Activated naive CD8-positive, alpha-beta T cell treated with anti-CD3 and anti-CD28 coated beads for 36 hours (primary cell): ENCODE measurements around the gene SLC35F2. TPM values are rescaled to one million over a fixed set of nuclear protein-coding genes. Genes with fewer than 3 reads are reported as not detected.

Experiments used
- DNase-seq: peaks from one replicate; pipeline ENCODE4 v3.0.0; 2021
- H3K27ac Mint-ChIP-seq: one replicate; pipeline ENCODE4 v1.8.0; 2022; ENCODE audit warnings: mild to moderate bottlenecking, moderate library complexity, mixed read lengths
- H3K27me3 Mint-ChIP-seq: one replicate; pipeline ENCODE4 v1.8.0; 2022; ENCODE audit warnings: mild to moderate bottlenecking, mixed read lengths
- H3K36me3 Mint-ChIP-seq: one replicate; pipeline ENCODE4 v1.8.0; 2021; ENCODE audit warnings: mild to moderate bottlenecking, mixed read lengths
- H3K4me1 Mint-ChIP-seq: one replicate; pipeline ENCODE4 v1.8.0; 2021; ENCODE audit warnings: mixed read lengths
- H3K4me3 Mint-ChIP-seq: one replicate; pipeline ENCODE4 v1.8.0; 2022; ENCODE audit warnings: mild to moderate bottlenecking, moderate library complexity, mixed read lengths
- H3K9me3 Mint-ChIP-seq: one replicate; pipeline ENCODE4 v1.8.0; 2022; ENCODE audit warnings: mixed read lengths
- total RNA-seq, 2 experiments: library from RNA; stranded (reverse); gene quantifications; one replicate each; pipeline ENCODE4 v1.2.3, GENCODE V29; 2021

SLC35F2 gene
- total RNA-seq, 2 experiments from 2014 or later: 25.0 to 28.4 TPM

- Mint-ChIP-seq H3K27me3 (peaks cover 22% of the 10 kb centered on the region), H3K36me3 (no peaks in the 10 kb centered on the region), H3K27ac (no peak overlapping the region), H3K4me1 (no peaks in the 10 kb centered on the region), H3K9me3 (no peaks in the 10 kb centered on the region), H3K4me3 (no peak overlapping the region)
- no peak for DNase-seq
Observed at GRCh38 chr11:107747622-107748021, 111.0 kb downstream of the SLC35F2 start.

- Mint-ChIP-seq H3K9me3 (no peaks in the 10 kb centered on the region), H3K4me3 (no peak overlapping the region), H3K36me3 (no peaks in the 10 kb centered on the region), H3K4me1 (no peaks in the 10 kb centered on the region), H3K27me3 (peaks cover 28% of the 10 kb centered on the region), H3K27ac (no peak overlapping the region)
- DNase-seq: no peak
Observed at GRCh38 chr11:107744736-107745135, 113.9 kb downstream of the SLC35F2 start.

GRCh38 chr11:107743191-107743590 is 115.4 kb downstream of the SLC35F2 start:
- no peak for DNase-seq
- H3K27me3 Mint-ChIP-seq: peaks cover 28% of the 10 kb centered on the region

GRCh38 chr11:107741044-107741823 is 117.4 kb downstream of the SLC35F2 start:
- no peak overlapping the region for H3K27ac Mint-ChIP-seq
- no peaks in the 10 kb centered on the region for H3K4me1 Mint-ChIP-seq
- H3K36me3 Mint-ChIP-seq: no peaks in the 10 kb centered on the region
- no peak for DNase-seq
- H3K4me3 Mint-ChIP-seq: no peak overlapping the region
- H3K9me3 Mint-ChIP-seq: no peaks in the 10 kb centered on the region
- peaks cover 36% of the 10 kb centered on the region for H3K27me3 Mint-ChIP-seq

More at GRCh38 chr11:107743191-107743590, 115.4 kb downstream of the SLC35F2 start:
- H3K4me3 Mint-ChIP-seq: no peak overlapping the region
- no peaks in the 10 kb centered on the region for H3K36me3 Mint-ChIP-seq
- no peak overlapping the region for H3K27ac Mint-ChIP-seq
- H3K4me1 Mint-ChIP-seq: no peaks in the 10 kb centered on the region
- no peaks in the 10 kb centered on the region for H3K9me3 Mint-ChIP-seq

Other genes starting within 250 kb of the SLC35F2 start
- not detected for gene SLN, start 146.7 kb downstream of the SLC35F2 start, total RNA-seq
- under 1 TPM in 1 of 2 experiments, not detected in 1; 0.26 TPM for gene RAB39A, start 69.7 kb upstream of the SLC35F2 start, total RNA-seq
- 10 to 100 TPM; 35.4 to 37.5 TPM for gene CUL5, start 150.1 kb upstream of the SLC35F2 start, total RNA-seq